Common myeloid progenitor, CD34-positive (primary cell): ENCODE results near the gene RARRES2.
A peak's percentile ranks its signal among the peaks of the same experiment; 100 is the strongest.

Experiments used
- CTCF ChIA-PET: fragments of 350-600 bp; sonication (Branson Sonifier 250); formaldehyde crosslinking; loops from one replicate; lab custom pipeline; 2021; ENCODE audit warnings: antibody characterized with exemption; lab: Charles Lee
- POLR2A ChIA-PET: fragments of 350-600 bp; sonication (Branson Sonifier 250); formaldehyde crosslinking; loops from one replicate; lab custom pipeline; 2021; ENCODE audit warnings: antibody characterized with exemption; lab: Charles Lee
- DNase-seq, 3 donors: peaks; one replicate each; pipeline versions ENCODE4 v3.0.0 to v3.0.0-alpha.2; 2013
- H3K27ac ChIP-seq, 2 experiments: 1 replicate in 1 of 2; 2 replicates in 1 of 2; pipeline ENCODE4 v1.7.0; 2013; ENCODE audit warnings: inconsistent platforms in 2 of 2, low read length in 2 of 2, mild to moderate bottlenecking in 2 of 2, low read depth in 1 of 2, moderate library complexity in 1 of 2; ENCODE audit not compliant: severe bottlenecking in 2 of 2, insufficient read depth in 1 of 2, poor library complexity in 1 of 2
- H3K27me3 ChIP-seq, 5 experiments: replicated peaks in 2 of 5; 1 replicate in 3 of 5; 2 replicates in 2 of 5; pipeline versions ENCODE4 v1.6.1 to v1.7.0; 2013; ENCODE audit warnings: low read length in 4 of 5, mild to moderate bottlenecking in 2 of 5, moderate library complexity in 2 of 5, inconsistent platforms in 1 of 5; ENCODE audit not compliant: insufficient read depth in 5 of 5, control insufficient read depth in 4 of 5
- H3K36me3 ChIP-seq, 4 experiments: 1 replicate in 2 of 4; 2 replicates in 2 of 4; pipeline versions ENCODE4 v1.6.1 to v1.7.0; 2013; ENCODE audit warnings: low read length in 3 of 4, control low read depth in 1 of 4, mild to moderate bottlenecking in 1 of 4; ENCODE audit not compliant: control insufficient read depth in 4 of 4, insufficient read depth in 4 of 4
- H3K4me1 ChIP-seq, 4 experiments: 1 replicate in 3 of 4; 2 replicates in 1 of 4; pipeline versions ENCODE4 v1.6.1 to v1.7.1; 2013; ENCODE audit warnings: low read length in 3 of 4, mild to moderate bottlenecking in 3 of 4, control low read depth in 1 of 4, inconsistent platforms in 1 of 4, moderate library complexity in 1 of 4; ENCODE audit not compliant: control insufficient read depth in 4 of 4, insufficient read depth in 4 of 4; ENCODE audit errors: control extremely low read depth in 1 of 4
- H3K4me3 ChIP-seq, 7 experiments: 1 replicate in 4 of 7; 2 replicates in 3 of 7; pipeline versions ENCODE4 v1.5.1 to v1.7.0; 2013; ENCODE audit warnings: mild to moderate bottlenecking in 7 of 7, low read length in 6 of 7, moderate library complexity in 6 of 7, inconsistent platforms in 2 of 7, low read depth in 2 of 7, control low read depth in 1 of 7; ENCODE audit not compliant: insufficient read depth in 4 of 7, control insufficient read depth in 1 of 7; ENCODE audit errors: extremely low read depth in 1 of 7
- H3K9me3 ChIP-seq, 5 experiments: 1 replicate in 4 of 5; 2 replicates in 1 of 5; pipeline versions ENCODE4 v1.6.1 to v1.7.1; 2013; ENCODE audit warnings: low read length in 4 of 5, mild to moderate bottlenecking in 2 of 5, inconsistent platforms in 1 of 5, low read depth in 1 of 5, moderate library complexity in 1 of 5; ENCODE audit not compliant: control insufficient read depth in 4 of 5, insufficient read depth in 2 of 5; ENCODE audit errors: control extremely low read depth in 1 of 5
- WGBS: methylation state at CpG from one replicate; pipeline ENCODE4 v1.1.5; 2013; ENCODE audit not compliant: insufficient coverage; 5-methylcytosine and 5-hydroxymethylcytosine counted together

Gene RARRES2

GRCh38 chr7:150340875-150341262 lies 560 bp downstream of the RARRES2 start:
- Histone ChIP-seq H3K4me1 (peaks cover 2 to 30% (median 19%) of the 10 kb centered on the region in 4 experiments), H3K4me3 (peak overlapping the region in 5 of 7 experiments; percentile 13 to 64 (median 55)), H3K27me3 (peaks cover 0 to 23% (median 3%) of the 10 kb centered on the region in 5 experiments), H3K27ac (no peak overlapping the region), H3K36me3 (peaks cover 0 to 19% (median 10%) of the 10 kb centered on the region in 4 experiments), H3K9me3 (peaks cover 0 to 8% (median 4%) of the 10 kb centered on the region in 5 experiments)
- ChIA-PET CTCF (no interaction called here), POLR2A (no interaction called here)
- DNase-seq, result no peak
- WGBS, result 11% methylated on average over 15 of the region's 29 CpGs

GRCh38 chr7:150340024-150340749 lies 1.2 kb downstream of the RARRES2 start:
- peaks cover 0 to 8% (median 4%) of the 10 kb centered on the region in 5 experiments for H3K9me3 ChIP-seq
- H3K36me3 ChIP-seq, result peaks cover 0 to 19% (median 11%) of the 10 kb centered on the region in 4 experiments
- H3K4me3 ChIP-seq, result peak overlapping the region in 3 of 7 experiments; percentile 32 to 57 (median 43)
- peaks cover 0 to 23% (median 3%) of the 10 kb centered on the region in 5 experiments for H3K27me3 ChIP-seq
- H3K27ac ChIP-seq, result no peak overlapping the region
- 49% methylated on average over 29 of the region's 39 CpGs for WGBS
- ChIA-PET POLR2A (no interaction called here), CTCF (interaction anchor here (0.6 to 1.8 kb wide), 2 partner anchors 15 to 18 kb away, joined by 3 to 5 read pairs; no protein-coding TSS in a partner anchor)
- peak in 2 of 3 donors; percentile 71 to 77 for DNase-seq
- H3K4me1 ChIP-seq, result peaks cover 2 to 30% (median 19%) of the 10 kb centered on the region in 4 experiments

GRCh38 chr7:150339409-150339809 lies 2.0 kb downstream of the RARRES2 start:
- DNase-seq, result peak in 2 of 3 donors; percentile 69 to 74
- no peak overlapping the region for H3K27ac ChIP-seq
- peaks cover 0 to 8% (median 4%) of the 10 kb centered on the region in 5 experiments for H3K9me3 ChIP-seq
- 24% methylated on average over 6 of the region's 9 CpGs for WGBS
- CTCF ChIA-PET, result interaction anchor here (1.0 to 1.8 kb wide), 2 partner anchors 10 to 16 kb away, joined by 3 to 5 read pairs; no protein-coding TSS in a partner anchor
- H3K4me1 ChIP-seq, result peaks cover 2 to 30% (median 19%) of the 10 kb centered on the region in 4 experiments
- peaks cover 0 to 23% (median 3%) of the 10 kb centered on the region in 5 experiments for H3K27me3 ChIP-seq
- peaks cover 0 to 19% (median 11%) of the 10 kb centered on the region in 4 experiments for H3K36me3 ChIP-seq
- POLR2A ChIA-PET, result no interaction called here
- peak overlapping the region in 2 of 7 experiments; percentile 10 to 32 for H3K4me3 ChIP-seq

GRCh38 chr7:150338166-150338829 lies 3.1 kb downstream of the RARRES2 start:
- Histone ChIP-seq H3K36me3 (peaks cover 0 to 24% (median 11%) of the 10 kb centered on the region in 4 experiments), H3K9me3 (peaks cover 0 to 6% (median 0%) of the 10 kb centered on the region in 5 experiments), H3K27me3 (peaks cover 0 to 23% (median 3%) of the 10 kb centered on the region in 5 experiments), H3K4me3 (no peak overlapping the region), H3K4me1 (peaks cover 2 to 30% (median 19%) of the 10 kb centered on the region in 4 experiments), H3K27ac (no peak overlapping the region)
- WGBS, result 94% methylated on average over 6 of the region's 11 CpGs
- ChIA-PET CTCF (interaction anchor here (0.6 kb wide), 1 partner anchor 88 kb away, joined by 3 read pairs; no protein-coding TSS in a partner anchor), POLR2A (no interaction called here)
- no peak for DNase-seq

GRCh38 chr7:150337659-150338081 lies 3.8 kb downstream of the RARRES2 start:
- no peak for DNase-seq
- CTCF ChIA-PET, result no interaction called here
- H3K4me3 ChIP-seq, result no peak overlapping the region
- H3K27ac ChIP-seq, result no peak overlapping the region
- 88% methylated on average over 6 of the region's 6 CpGs for WGBS
- H3K9me3 ChIP-seq, result peaks cover 0 to 3% (median 0%) of the 10 kb centered on the region in 5 experiments
- peaks cover 0 to 24% (median 16%) of the 10 kb centered on the region in 4 experiments for H3K36me3 ChIP-seq
- POLR2A ChIA-PET, result no interaction called here
- H3K4me1 ChIP-seq, result peaks cover 2 to 30% (median 19%) of the 10 kb centered on the region in 4 experiments
- peaks cover 0 to 23% (median 3%) of the 10 kb centered on the region in 5 experiments for H3K27me3 ChIP-seq

GRCh38 chr7:150337179-150337578 lies 4.2 kb downstream of the RARRES2 start:
- H3K36me3 ChIP-seq, result peaks cover 0 to 24% (median 16%) of the 10 kb centered on the region in 4 experiments
- H3K4me1 ChIP-seq, result peaks cover 2 to 30% (median 19%) of the 10 kb centered on the region in 4 experiments
- H3K27ac ChIP-seq, result no peak overlapping the region
- 98% methylated on average over 16 of the region's 18 CpGs for WGBS
- H3K9me3 ChIP-seq, result peaks cover 0 to 3% (median 0%) of the 10 kb centered on the region in 5 experiments
- no peak overlapping the region for H3K4me3 ChIP-seq
- POLR2A ChIA-PET, result no interaction called here
- CTCF ChIA-PET, result interaction anchor here (0.7 kb wide), 1 partner anchor 112 kb away, joined by 3 read pairs; no protein-coding TSS in a partner anchor
- DNase-seq, result no peak
- peaks cover 0 to 22% (median 3%) of the 10 kb centered on the region in 5 experiments for H3K27me3 ChIP-seq
